ENCODE measurements around the gene GRM3.

GRM3 gene

GRCh38 chr7:86786376-86786775, 142.7 kb downstream of the GRM3 start:
- DNase-seq (ENCODE audit: low read depth) = no peak

- DNase-seq (ENCODE audit: low read depth) = no peak
Measured at GRCh38 chr7:86788948-86789347, 145.2 kb downstream of the GRM3 start.

GRCh38 chr7:86790383-86790782, 146.7 kb downstream of the GRM3 start:
- DNase-seq (ENCODE audit: low read depth) = no peak

GRCh38 chr7:86792260-86792659, 148.6 kb downstream of the GRM3 start:
- no peak for DNase-seq (ENCODE audit: low read depth)

GRCh38 chr7:86793136-86793535, 149.4 kb downstream of the GRM3 start:
- no peak for DNase-seq (ENCODE audit: low read depth)

- no peak for DNase-seq (ENCODE audit: low read depth)
Measured at GRCh38 chr7:86814661-86815379, 171.1 kb downstream of the GRM3 start.

- no peak for DNase-seq (ENCODE audit: low read depth)
Measured at GRCh38 chr7:86815556-86815955, 171.8 kb downstream of the GRM3 start.

- no peak for DNase-seq (ENCODE audit: low read depth)
Measured at GRCh38 chr7:86818903-86819302, 175.2 kb downstream of the GRM3 start.

GRCh38 chr7:86823769-86824168, 180.1 kb downstream of the GRM3 start:
- no peak for DNase-seq (ENCODE audit: low read depth)

GRCh38 chr7:86825264-86825663, 181.6 kb downstream of the GRM3 start:
- no peak for DNase-seq (ENCODE audit: low read depth)

GRCh38 chr7:86826948-86827347, 183.2 kb downstream of the GRM3 start:
- DNase-seq (ENCODE audit: low read depth) = no peak

- no peak for DNase-seq (ENCODE audit: low read depth)
Measured at GRCh38 chr7:86833360-86833759, 189.7 kb downstream of the GRM3 start.

- DNase-seq (ENCODE audit: low read depth) = no peak
Measured at GRCh38 chr7:86837235-86837634, 193.5 kb downstream of the GRM3 start.

- DNase-seq (ENCODE audit: low read depth) = no peak
Measured at GRCh38 chr7:86844608-86845007, 200.9 kb downstream of the GRM3 start.

GRCh38 chr7:86846494-86847190, 202.9 kb downstream of the GRM3 start:
- DNase-seq (ENCODE audit: low read depth) = no peak

- DNase-seq (ENCODE audit: low read depth) = no peak
Measured at GRCh38 chr7:86848226-86848625, 204.5 kb downstream of the GRM3 start.

GRCh38 chr7:86851566-86851965, 207.9 kb downstream of the GRM3 start:
- no peak for DNase-seq (ENCODE audit: low read depth)

- no peak for DNase-seq (ENCODE audit: low read depth)
Measured at GRCh38 chr7:86863452-86863851, 219.7 kb downstream of the GRM3 start.

GRCh38 chr7:86867163-86867762, 223.6 kb downstream of the GRM3 start:
- no peak for DNase-seq (ENCODE audit: low read depth)

- DNase-seq (ENCODE audit: low read depth) = no peak
Measured at GRCh38 chr7:86876146-86876545, 232.4 kb downstream of the GRM3 start.

- no peak for DNase-seq (ENCODE audit: low read depth)
Measured at GRCh38 chr7:86884152-86884551, 240.4 kb downstream of the GRM3 start.

GRCh38 chr7:86889501-86889900, 245.8 kb downstream of the GRM3 start:
- DNase-seq (ENCODE audit: low read depth) = no peak

- DNase-seq (ENCODE audit: low read depth) = no peak
Measured at GRCh38 chr7:86898171-86898570, 254.5 kb downstream of the GRM3 start.
